Body of pancreas (tissue), 4 donors: Measurements from ENCODE around the gene USP24. TPM values are rescaled to one million over a fixed set of nuclear protein-coding genes. Genes with fewer than 3 reads are reported as not detected.
"Not testable (repeated sequence)": the region's sequence is repeated elsewhere in the genome, so short reads cannot be mapped to it uniquely, and the experiment has no call there.

ENCODE experiments used
- ATAC-seq: fragments of 150-250 bp; one replicate; pipeline ENCODE4 v1.9.1; 2016
- DNase-seq, 4 donors: peaks; one replicate each; pipeline ENCODE4 v3.0.0-alpha.2; 2019
- H3K27ac ChIP-seq, 4 donors: fragments of 200-600 bp; sonication (generic); 1 replicate in 3 of 4; 2 replicates in 1 of 4; pipeline versions ENCODE4 v1.5.1 to v1.6.1; 2016 to 2019; ENCODE audit warnings: mild to moderate bottlenecking in 1 of 4, mixed read lengths in 1 of 4, moderate library complexity in 1 of 4
- H3K27me3 ChIP-seq, 2 donors: fragments of 200-600 bp; sonication (generic); one replicate each; pipeline ENCODE4 v1.6.0; 2016; ENCODE audit warnings: mild to moderate bottlenecking in 1 of 2
- H3K36me3 ChIP-seq, 2 donors: fragments of 200-600 bp; sonication (generic); replicated peaks in 1 of 2; 2 replicates each; pipeline ENCODE4 v1.5.1; 2016; ENCODE audit warnings: low read depth in 2 of 2; ENCODE audit not compliant: insufficient read depth in 1 of 2
- H3K4me1 ChIP-seq: fragments of 200-600 bp; sonication (generic); one replicate; pipeline ENCODE4 v1.6.0; 2016
- H3K4me3 ChIP-seq, 2 donors: fragments of 200-600 bp; sonication (generic); 1 replicate in 1 of 2; 2 replicates in 1 of 2; pipeline ENCODE4 v1.5.1; 2016 to 2019
- H3K9me3 ChIP-seq, 3 donors: fragments of 200-600 bp; sonication (generic); 1 replicate in 2 of 3; 2 replicates in 1 of 3; pipeline ENCODE4 v1.5.1; 2016
- CTCF ChIP-seq, 7 experiments: fragments of 450-650 bp in 4 of 7; fragments of 200-600 bp in 3 of 7; sonication (generic) in 3 of 7; IDR thresholded peaks; one replicate each; pipeline ENCODE4 v1.5.1; 2016 to 2019; ENCODE audit warnings: antibody characterized with exemption in 7 of 7
- POLR2A ChIP-seq, 3 donors: fragments of 450-650 bp; IDR thresholded peaks; one replicate each; pipeline ENCODE4 v1.6.1; 2016; ENCODE audit warnings: antibody characterized with exemption in 3 of 3, mild to moderate bottlenecking in 2 of 3
- WGBS, 2 donors: methylation state at CpG; one replicate each; pipeline ENCODE4 v1.1.5; 2017; 5-methylcytosine and 5-hydroxymethylcytosine counted together
- intact Hi-C: fragments of 100-400 bp; cut with DNase I; formaldehyde crosslinking; loops from one replicate; pipeline ENCODE4 v1.15.1; 2023
- total RNA-seq, 2 donors: library from RNA; depleted of rRNA; stranded (reverse); fragments of >200 nt; gene quantifications; one replicate each; pipeline ENCODE4 v1.1.0, GENCODE V29; 2016

USP24 gene
- total RNA-seq, 2 donors from 2014 or later, result 28.3 to 68.6 TPM

DNA sequence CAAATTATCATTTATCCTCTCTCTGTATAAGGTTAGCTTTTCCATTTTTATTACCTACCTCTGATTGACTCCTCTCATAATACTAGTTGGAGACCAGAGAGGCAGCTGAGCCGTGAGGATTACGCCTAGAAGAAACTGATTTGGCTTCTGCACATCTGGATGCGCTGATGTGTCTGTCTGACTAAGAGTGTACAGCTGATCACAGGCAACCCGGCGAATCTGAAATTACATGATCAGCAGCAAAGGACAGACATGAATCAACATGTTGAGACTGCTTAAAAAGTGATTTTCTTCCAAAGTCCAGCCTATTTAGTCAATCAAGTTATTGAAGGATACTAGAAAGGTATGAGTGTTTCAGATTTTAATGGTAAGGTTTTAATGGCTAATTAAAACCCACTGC, 94.6 kb downstream of the USP24 start:
- Histone ChIP-seq H3K4me3 (no peak overlapping the region), H3K4me1 (no peaks in the 10 kb centered on the region), H3K36me3 (peaks cover 17 to 55% of the 10 kb centered on the region in 2 donors), H3K27ac (no peak overlapping the region), H3K27me3 (no peaks in the 10 kb centered on the region), H3K9me3 (no peaks in the 10 kb centered on the region)
- WGBS, 2 donors, result 87 to 91% methylated on average over 5 of the region's 5 CpGs
- ATAC-seq, result no peak
- TF ChIP-seq CTCF (IDR thresholded peaks at IDR 0.05), result no peak
- TF ChIP-seq POLR2A (IDR thresholded peaks at IDR 0.05), result no peak
- DNase-seq, result no peak
- intact Hi-C loops, result no loop called here

GRCh38 chr1:55118651-55119329, 96.4 kb downstream of the USP24 start:
- no peaks in the 10 kb centered on the region for H3K4me1 ChIP-seq
- H3K9me3 ChIP-seq, result no peaks in the 10 kb centered on the region
- no peaks in the 10 kb centered on the region for H3K27me3 ChIP-seq
- TF ChIP-seq POLR2A (IDR thresholded peaks at IDR 0.05) (no peak), CTCF (IDR thresholded peaks at IDR 0.05) (no peak)
- H3K4me3 ChIP-seq, result no peak overlapping the region
- whole genome bisulfite sequencing, 2 donors, result 89 to 96% methylated on average over 5 of the region's 5 CpGs
- intact Hi-C loops, result no loop called here
- H3K36me3 ChIP-seq, result peaks cover 17 to 40% of the 10 kb centered on the region in 2 donors
- DNase-seq (no peak), ATAC-seq (no peak)
- H3K27ac ChIP-seq, result no peak overlapping the region

- TF ChIP-seq CTCF (IDR thresholded peaks at IDR 0.05) (no peak), POLR2A (IDR thresholded peaks at IDR 0.05) (no peak)
These were observed 97.2 kb downstream of the USP24 start for GRCh38 chr1:55117941-55118340.

GRCh38 chr1:55109005-55109404, 106.2 kb downstream of the USP24 start:
- intact Hi-C loops, result not testable (repeated sequence)
- peaks cover 9 to 21% of the 10 kb centered on the region in 2 donors for H3K36me3 ChIP-seq

More at GRCh38 chr1:55117941-55118340, 97.2 kb downstream of the USP24 start:
- no peaks in the 10 kb centered on the region for H3K27me3 ChIP-seq
- no peak for ATAC-seq
- H3K4me1 ChIP-seq, result no peaks in the 10 kb centered on the region
- intact Hi-C loops, result no loop called here
- no peak overlapping the region for H3K4me3 ChIP-seq
- H3K9me3 ChIP-seq, result no peaks in the 10 kb centered on the region
- peaks cover 9 to 34% of the 10 kb centered on the region in 2 donors for H3K36me3 ChIP-seq
- H3K27ac ChIP-seq, result no peak overlapping the region
- DNase-seq, result no peak

GRCh38 chr1:55107101-55107500, 108.1 kb downstream of the USP24 start:
- H3K27me3 ChIP-seq, result no peaks in the 10 kb centered on the region
- no peak for DNase-seq
- no peaks in the 10 kb centered on the region for H3K4me1 ChIP-seq
- no peaks in the 10 kb centered on the region for H3K9me3 ChIP-seq
- H3K27ac ChIP-seq, result no peak overlapping the region
- 79 to 84% methylated on average over 6 of the region's 6 CpGs for WGBS, 2 donors
- intact Hi-C loops, result no loop called here
- TF ChIP-seq POLR2A (IDR thresholded peaks at IDR 0.05) (no peak), CTCF (IDR thresholded peaks at IDR 0.05) (no peak)
- H3K4me3 ChIP-seq, result no peak overlapping the region
- peaks cover 9 to 27% of the 10 kb centered on the region in 2 donors for H3K36me3 ChIP-seq
- no peak for ATAC-seq

More at GRCh38 chr1:55109005-55109404, 106.2 kb downstream of the USP24 start:
- H3K27ac ChIP-seq, H3K4me3 ChIP-seq, H3K4me1 ChIP-seq, H3K27me3 ChIP-seq, ATAC-seq, DNase-seq, H3K9me3 ChIP-seq: not testable (repeated sequence)
- 95 to 96% methylated on average over 14 of the region's 14 CpGs for WGBS, 2 donors
